Activated CD4-positive, alpha-beta T cell treated with anti-CD3 and anti-CD28 coated beads for 48 hours (primary cell): ENCODE results near the gene CRY1.

Experiments used
- DNase-seq: peaks from one replicate; pipeline ENCODE4 v3.0.0-alpha.2; 2020

The CRY1 gene

GRCh38 chr12:107093417-107094182 is at the start of gene CRY1:
CRY1 (minus strand) TSS chr12:107093549; CDS start chr12:107092961, 588 bp downstream.
- peak; percentile 95 for DNase-seq

- no peak for DNase-seq
Observed at GRCh38 chr12:107139787-107140186, 46.4 kb upstream of the CRY1 start.

- DNase-seq = no peak
Observed at GRCh38 chr12:107138990-107139389, 45.6 kb upstream of the CRY1 start.

GRCh38 chr12:107135177-107135576 is 41.8 kb upstream of the CRY1 start:
- no peak for DNase-seq

GRCh38 chr12:107134558-107134957 is 41.2 kb upstream of the CRY1 start:
- peak; percentile 71 for DNase-seq

- DNase-seq = no peak
Observed at GRCh38 chr12:107133462-107133861, 40.1 kb upstream of the CRY1 start.

GRCh38 chr12:107131832-107132616 is 38.7 kb upstream of the CRY1 start:
- DNase-seq = no peak

- DNase-seq = no peak
Observed at GRCh38 chr12:107130830-107131611, 37.7 kb upstream of the CRY1 start.

GRCh38 chr12:107129315-107129930 is 36.1 kb upstream of the CRY1 start:
- no peak for DNase-seq

- no peak for DNase-seq
Observed at GRCh38 chr12:107127482-107128430, 34.4 kb upstream of the CRY1 start.

GRCh38 chr12:107126796-107127481 is 33.6 kb upstream of the CRY1 start:
- DNase-seq = no peak

GRCh38 chr12:107125833-107126232 is 32.5 kb upstream of the CRY1 start:
- DNase-seq = no peak

GRCh38 chr12:107122452-107122958 is 29.2 kb upstream of the CRY1 start:
- DNase-seq = no peak

GRCh38 chr12:107119091-107119490 is 25.7 kb upstream of the CRY1 start:
- DNase-seq = no peak

GRCh38 chr12:107118624-107119023 is 25.3 kb upstream of the CRY1 start:
- DNase-seq = no peak

- DNase-seq = no peak
Observed at GRCh38 chr12:107115119-107115518, 21.8 kb upstream of the CRY1 start.

GRCh38 chr12:107111314-107111713 is 18.0 kb upstream of the CRY1 start:
- no peak for DNase-seq

GRCh38 chr12:107109726-107110719 is 16.7 kb upstream of the CRY1 start:
- DNase-seq = no peak

- no peak for DNase-seq
Observed at GRCh38 chr12:107108995-107109508, 15.7 kb upstream of the CRY1 start.
